Epithelial cell of esophagus (primary cell): ENCODE results near the gene SLC38A1.

Experiments
- DNase-seq: peaks from one replicate; pipeline ENCODE4 v3.0.0; 2010; ENCODE audit warnings: low read depth
- H3K4me3 ChIP-seq: 2 replicates; pipeline ENCODE4 v1.5.1; 2011; ENCODE audit warnings: mild to moderate bottlenecking, low read length, control low read depth
- TF ChIP-seq, protein P1 (sequence below): IDR thresholded peaks from 2 replicates; pipeline ENCODE4 v1.5.1; 2011; ENCODE audit warnings: low read depth, mild to moderate bottlenecking, low read length, control low read depth, inconsistent platforms; ENCODE audit not compliant: insufficient read depth; ENCODE audit errors: missing control alignments

SLC38A1 gene

DNA sequence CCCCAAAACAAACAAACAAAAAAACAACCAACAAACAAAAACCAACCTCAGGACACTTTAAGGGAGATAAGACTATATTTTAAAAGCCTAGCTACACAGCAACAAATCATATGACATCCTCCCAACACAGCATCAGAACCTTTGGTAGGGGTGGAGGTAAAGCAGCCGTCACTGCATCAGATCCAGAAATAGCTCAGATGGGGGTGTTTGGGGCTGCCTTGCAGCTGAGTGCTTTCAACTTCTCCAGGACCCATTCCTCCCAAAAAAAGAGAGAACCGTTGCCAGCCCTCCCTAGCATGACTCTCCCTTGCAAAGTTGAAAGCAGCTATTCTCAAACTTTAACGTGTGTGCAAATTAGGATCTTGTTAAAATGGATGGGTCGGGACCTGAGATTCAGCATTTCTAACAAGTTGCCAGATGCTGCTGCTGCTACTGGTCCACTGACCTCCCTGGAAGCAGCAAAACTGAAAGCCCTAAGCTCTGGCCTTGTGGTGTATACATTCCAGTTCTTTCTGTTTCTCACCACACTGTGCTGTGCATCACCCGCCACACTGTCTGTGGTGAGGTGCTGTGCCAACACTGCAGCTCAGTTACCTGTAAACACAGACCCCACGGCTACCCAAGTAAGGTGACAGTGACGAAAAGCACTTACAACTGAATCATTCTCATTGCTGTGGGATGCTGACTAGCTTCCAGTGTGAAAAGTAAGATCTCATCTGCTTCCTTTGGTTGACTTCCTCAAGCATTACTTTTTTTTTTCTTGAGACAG is 54.0 kb downstream of the SLC38A1 start:
- TF ChIP-seq, protein P1, sequence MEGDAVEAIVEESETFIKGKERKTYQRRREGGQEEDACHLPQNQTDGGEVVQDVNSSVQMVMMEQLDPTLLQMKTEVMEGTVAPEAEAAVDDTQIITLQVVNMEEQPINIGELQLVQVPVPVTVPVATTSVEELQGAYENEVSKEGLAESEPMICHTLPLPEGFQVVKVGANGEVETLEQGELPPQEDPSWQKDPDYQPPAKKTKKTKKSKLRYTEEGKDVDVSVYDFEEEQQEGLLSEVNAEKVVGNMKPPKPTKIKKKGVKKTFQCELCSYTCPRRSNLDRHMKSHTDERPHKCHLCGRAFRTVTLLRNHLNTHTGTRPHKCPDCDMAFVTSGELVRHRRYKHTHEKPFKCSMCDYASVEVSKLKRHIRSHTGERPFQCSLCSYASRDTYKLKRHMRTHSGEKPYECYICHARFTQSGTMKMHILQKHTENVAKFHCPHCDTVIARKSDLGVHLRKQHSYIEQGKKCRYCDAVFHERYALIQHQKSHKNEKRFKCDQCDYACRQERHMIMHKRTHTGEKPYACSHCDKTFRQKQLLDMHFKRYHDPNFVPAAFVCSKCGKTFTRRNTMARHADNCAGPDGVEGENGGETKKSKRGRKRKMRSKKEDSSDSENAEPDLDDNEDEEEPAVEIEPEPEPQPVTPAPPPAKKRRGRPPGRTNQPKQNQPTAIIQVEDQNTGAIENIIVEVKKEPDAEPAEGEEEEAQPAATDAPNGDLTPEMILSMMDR = no peak
- no peak for DNase-seq
- H3K4me3 ChIP-seq = no peak overlapping the region

- TF ChIP-seq, protein P1 = no peak
- DNase-seq = no peak
- no peak overlapping the region for H3K4me3 ChIP-seq
Observed at GRCh38 chr12:46212108-46212982, 56.5 kb downstream of the SLC38A1 start.

- TF ChIP-seq, protein P1 = no peak
- H3K4me3 ChIP-seq = no peak overlapping the region
- no peak for DNase-seq
Observed at GRCh38 chr12:46210873-46211439, 57.9 kb downstream of the SLC38A1 start.

- peak; percentile 97 for DNase-seq
- TF ChIP-seq, protein P1 = no peak
- H3K4me3 ChIP-seq = no peak overlapping the region
Observed at GRCh38 chr12:46209914-46210872, 58.6 kb downstream of the SLC38A1 start.

- no peak for DNase-seq
- TF ChIP-seq, protein P1 = no peak
- no peak overlapping the region for H3K4me3 ChIP-seq
Observed at GRCh38 chr12:46209170-46209569, 59.7 kb downstream of the SLC38A1 start.

GRCh38 chr12:46208370-46208769 is 60.5 kb downstream of the SLC38A1 start:
- no peak overlapping the region for H3K4me3 ChIP-seq
- peak; percentile 17 for DNase-seq
- TF ChIP-seq, protein P1 = no peak
